ENCODE data around the gene MN1. TPM values are rescaled to one million over a fixed set of nuclear protein-coding genes. Genes with fewer than 3 reads are reported as not detected.

Gene MN1
- total RNA-seq, 4 donors from 2014 or later, result 0.53 to 2.8 (median 1.5) TPM

DNA sequence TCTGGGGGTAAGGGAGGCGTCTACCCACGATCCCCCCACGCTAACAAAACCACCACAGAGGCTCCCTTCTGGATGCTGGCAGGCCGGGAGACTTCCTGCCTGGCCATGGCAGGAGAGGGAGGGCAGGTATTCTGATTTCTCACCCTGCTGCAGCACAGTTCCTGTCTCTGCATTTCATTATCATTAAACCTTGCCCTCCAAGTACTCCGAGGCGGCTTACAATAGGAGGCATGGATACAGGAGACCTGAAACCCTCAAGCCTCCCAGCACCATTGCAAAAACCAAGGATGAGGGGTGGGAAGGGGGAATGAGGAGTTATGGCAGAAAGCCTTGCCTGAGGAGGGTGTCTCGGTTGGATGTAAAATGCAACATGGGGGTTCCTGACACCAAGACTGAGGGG is 44.1 kb upstream of the MN1 start:
- Histone ChIP-seq H3K27me3 (no peaks in the 10 kb centered on the region), H3K9me3 (no peaks in the 10 kb centered on the region), H3K4me1 (no peaks in the 10 kb centered on the region), H3K4me3 (no peak overlapping the region), H3K27ac (no peak overlapping the region), H3K36me3 (peaks cover 0 to 18% (median 0%) of the 10 kb centered on the region in 3 donors)
- peak in 1 of 3 donors; percentile 29 for DNase-seq
- no peak for TF ChIP-seq POLR2A (IDR thresholded peaks at IDR 0.05)
- TF ChIP-seq, protein P1, sequence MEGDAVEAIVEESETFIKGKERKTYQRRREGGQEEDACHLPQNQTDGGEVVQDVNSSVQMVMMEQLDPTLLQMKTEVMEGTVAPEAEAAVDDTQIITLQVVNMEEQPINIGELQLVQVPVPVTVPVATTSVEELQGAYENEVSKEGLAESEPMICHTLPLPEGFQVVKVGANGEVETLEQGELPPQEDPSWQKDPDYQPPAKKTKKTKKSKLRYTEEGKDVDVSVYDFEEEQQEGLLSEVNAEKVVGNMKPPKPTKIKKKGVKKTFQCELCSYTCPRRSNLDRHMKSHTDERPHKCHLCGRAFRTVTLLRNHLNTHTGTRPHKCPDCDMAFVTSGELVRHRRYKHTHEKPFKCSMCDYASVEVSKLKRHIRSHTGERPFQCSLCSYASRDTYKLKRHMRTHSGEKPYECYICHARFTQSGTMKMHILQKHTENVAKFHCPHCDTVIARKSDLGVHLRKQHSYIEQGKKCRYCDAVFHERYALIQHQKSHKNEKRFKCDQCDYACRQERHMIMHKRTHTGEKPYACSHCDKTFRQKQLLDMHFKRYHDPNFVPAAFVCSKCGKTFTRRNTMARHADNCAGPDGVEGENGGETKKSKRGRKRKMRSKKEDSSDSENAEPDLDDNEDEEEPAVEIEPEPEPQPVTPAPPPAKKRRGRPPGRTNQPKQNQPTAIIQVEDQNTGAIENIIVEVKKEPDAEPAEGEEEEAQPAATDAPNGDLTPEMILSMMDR (IDR thresholded peaks at IDR 0.05), result no peak

DNA sequence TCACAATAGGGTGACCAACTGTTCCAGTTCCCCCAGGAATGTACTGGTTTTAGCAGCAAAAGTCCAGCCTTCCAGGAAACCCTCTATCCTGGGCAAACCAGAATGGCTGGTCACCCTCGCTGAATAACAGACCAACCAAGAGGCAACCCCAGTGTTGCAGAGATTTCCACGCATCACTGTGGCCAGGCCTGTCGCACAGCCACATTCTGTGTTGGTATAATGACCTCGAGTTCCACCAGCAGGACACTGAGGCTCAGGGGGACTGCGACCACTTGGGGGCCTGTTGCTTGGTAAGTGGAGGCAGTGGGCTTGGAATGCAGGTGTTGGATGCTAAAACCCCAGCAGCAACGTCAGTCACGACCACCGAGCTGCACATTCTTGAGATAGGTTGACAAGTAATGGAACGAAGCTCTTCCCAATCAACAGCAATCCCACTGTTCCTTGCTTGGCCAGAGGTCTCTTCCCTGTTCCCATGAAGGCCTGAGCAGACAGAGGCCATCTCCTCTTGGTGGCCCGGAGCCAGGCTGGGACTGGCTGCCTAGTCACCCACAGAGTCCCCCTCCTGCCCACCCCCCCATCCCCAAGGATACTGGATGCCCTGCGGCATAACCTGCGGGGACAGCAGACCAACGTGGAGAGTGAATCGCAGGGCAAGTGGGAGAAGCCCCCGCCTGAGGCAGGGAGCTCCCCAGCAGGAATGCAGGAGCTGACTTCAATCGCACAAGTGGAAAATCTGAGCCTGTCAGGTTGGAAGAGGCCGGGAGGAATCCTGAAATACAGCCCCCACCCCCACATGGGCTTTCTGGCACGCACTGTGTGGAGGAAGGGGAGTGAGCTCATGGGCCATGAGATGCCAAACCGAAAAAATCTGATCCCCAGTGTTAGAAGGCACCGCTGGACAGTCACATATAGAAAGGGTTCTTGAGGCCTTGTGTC is 43.4 kb upstream of the MN1 start:
- Histone ChIP-seq H3K27me3 (no peaks in the 10 kb centered on the region), H3K4me3 (no peak overlapping the region), H3K4me1 (no peaks in the 10 kb centered on the region), H3K36me3 (peaks cover 0 to 13% (median 0%) of the 10 kb centered on the region in 3 donors), H3K27ac (no peak overlapping the region), H3K9me3 (no peaks in the 10 kb centered on the region)
- TF ChIP-seq, protein P1 (IDR thresholded peaks at IDR 0.05), result no peak
- no peak for TF ChIP-seq POLR2A (IDR thresholded peaks at IDR 0.05)
- peak in 1 of 3 donors; percentile 19 for DNase-seq

DNA sequence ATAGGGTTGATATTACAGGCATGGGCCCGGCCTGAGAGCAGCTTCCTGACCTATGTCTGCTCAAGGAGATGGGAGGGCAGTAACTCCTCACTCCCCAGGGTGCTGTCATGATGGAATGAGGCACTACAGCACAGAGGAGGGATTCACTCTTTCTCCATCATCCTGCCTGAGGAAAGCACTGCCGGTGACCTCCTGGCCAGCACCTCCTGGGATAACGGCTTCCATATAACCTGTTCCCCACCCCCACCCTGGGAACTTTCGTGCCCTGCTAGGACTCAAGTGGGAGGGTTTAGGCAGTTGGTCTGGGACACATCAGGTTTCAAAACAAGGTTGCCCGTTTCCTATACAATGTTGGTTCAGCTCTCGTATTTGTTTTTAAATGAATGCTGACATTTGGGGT is 42.7 kb upstream of the MN1 start:
- Histone ChIP-seq H3K9me3 (no peaks in the 10 kb centered on the region), H3K4me1 (no peaks in the 10 kb centered on the region), H3K27ac (no peak overlapping the region), H3K27me3 (no peaks in the 10 kb centered on the region), H3K4me3 (no peak overlapping the region), H3K36me3 (peaks cover 0 to 13% (median 0%) of the 10 kb centered on the region in 3 donors)
- TF ChIP-seq, protein P1 (IDR thresholded peaks at IDR 0.05), result no peak
- no peak for TF ChIP-seq POLR2A (IDR thresholded peaks at IDR 0.05)
- DNase-seq, result no peak

DNA sequence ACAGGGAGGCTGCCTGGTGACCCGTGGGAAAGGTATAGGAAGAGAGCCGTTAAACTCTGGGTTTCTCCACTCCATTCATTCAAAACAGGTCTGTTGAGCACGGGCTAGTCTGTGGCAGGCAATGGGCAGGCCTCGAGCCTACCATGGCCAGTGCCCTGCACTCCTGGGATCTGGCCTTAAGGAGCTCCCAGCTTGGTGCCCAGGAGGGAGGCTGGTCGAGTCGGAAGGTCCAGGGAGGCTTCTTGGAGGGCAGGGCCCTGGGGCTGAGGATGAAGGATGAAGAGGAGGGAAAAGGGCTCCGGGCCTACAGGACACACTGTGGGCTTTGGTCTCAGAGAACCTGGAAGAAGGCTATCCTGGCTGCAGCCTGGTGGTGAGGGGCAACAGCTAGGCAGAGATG is 41.9 kb upstream of the MN1 start:
- Histone ChIP-seq H3K27ac (no peak overlapping the region), H3K4me3 (no peak overlapping the region), H3K9me3 (no peaks in the 10 kb centered on the region), H3K4me1 (no peaks in the 10 kb centered on the region), H3K27me3 (no peaks in the 10 kb centered on the region), H3K36me3 (peaks cover 0 to 12% (median 0%) of the 10 kb centered on the region in 3 donors)
- no peak for TF ChIP-seq POLR2A (IDR thresholded peaks at IDR 0.05)
- TF ChIP-seq, protein P1 (IDR thresholded peaks at IDR 0.05), result no peak
- DNase-seq, result peak in 1 of 3 donors; percentile 5

DNA sequence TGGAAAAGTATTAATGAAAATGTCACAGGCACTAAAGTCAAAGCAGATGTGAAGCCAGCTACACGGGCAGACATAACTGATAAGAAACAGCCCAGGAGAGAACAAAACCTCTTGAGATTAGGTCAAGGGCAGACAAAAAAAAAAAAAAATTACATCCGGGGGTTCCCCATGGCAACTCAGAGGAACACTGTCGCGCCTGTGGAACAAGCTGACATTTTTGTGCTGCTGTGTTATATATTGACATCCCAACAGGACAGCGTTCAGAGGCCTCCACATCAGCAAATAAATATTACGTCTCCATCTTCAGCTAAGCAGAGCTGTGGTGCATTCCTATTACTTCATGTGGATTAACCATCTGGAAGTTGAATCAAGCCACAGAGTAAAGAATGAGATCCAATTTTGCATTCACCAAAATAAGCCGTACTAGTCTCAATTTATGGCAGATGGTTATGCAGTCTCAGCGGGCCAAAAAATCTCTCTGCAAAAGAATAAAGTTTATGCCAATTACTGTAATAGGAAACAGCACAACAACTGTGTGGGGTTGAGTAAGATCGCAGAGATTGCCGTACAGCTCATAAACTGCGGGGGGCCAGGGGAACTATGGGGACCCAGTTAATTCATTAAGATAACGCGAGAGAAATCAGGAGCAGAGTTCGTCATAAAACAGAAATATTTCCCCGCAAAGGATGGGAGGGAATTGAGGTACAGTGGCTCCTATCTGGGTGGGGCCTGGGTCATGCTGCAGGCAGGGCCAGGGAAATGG is 41.3 kb upstream of the MN1 start:
- TF ChIP-seq POLR2A (IDR thresholded peaks at IDR 0.05), result no peak
- TF ChIP-seq, protein P1 (IDR thresholded peaks at IDR 0.05), result no peak
- H3K27ac ChIP-seq, result no peak overlapping the region
- no peaks in the 10 kb centered on the region for H3K9me3 ChIP-seq
- peaks cover 0 to 6% (median 0%) of the 10 kb centered on the region in 3 donors for H3K36me3 ChIP-seq
- H3K27me3 ChIP-seq, result no peaks in the 10 kb centered on the region
- no peaks in the 10 kb centered on the region for H3K4me1 ChIP-seq
- no peak overlapping the region for H3K4me3 ChIP-seq
- DNase-seq, result peak in 2 of 3 donors; percentile 10 to 19
